OCI-LY7 (cell line): ENCODE data around the gene KRT40.

Experiments used
- EZH2phosphoT487 ChIP-seq: fragments of 200-600 bp; sonication (generic); IDR thresholded peaks from 2 replicates; pipeline ENCODE4 v1.6.1; 2018; ENCODE audit warnings: low read depth, borderline replicate concordance, mild to moderate bottlenecking, mixed run types, antibody characterized with exemption, low read length, moderate library complexity, mixed read lengths
- TF ChIP-seq, protein P1 (sequence below): fragments of 200-600 bp; sonication (generic); conservative IDR thresholded peaks from 2 replicates; pipeline ENCODE4 v1.5.1; 2014; ENCODE audit warnings: mild to moderate bottlenecking, antibody characterized with exemption, low read length, moderate library complexity, mixed read lengths

- TF ChIP-seq, protein P1, sequence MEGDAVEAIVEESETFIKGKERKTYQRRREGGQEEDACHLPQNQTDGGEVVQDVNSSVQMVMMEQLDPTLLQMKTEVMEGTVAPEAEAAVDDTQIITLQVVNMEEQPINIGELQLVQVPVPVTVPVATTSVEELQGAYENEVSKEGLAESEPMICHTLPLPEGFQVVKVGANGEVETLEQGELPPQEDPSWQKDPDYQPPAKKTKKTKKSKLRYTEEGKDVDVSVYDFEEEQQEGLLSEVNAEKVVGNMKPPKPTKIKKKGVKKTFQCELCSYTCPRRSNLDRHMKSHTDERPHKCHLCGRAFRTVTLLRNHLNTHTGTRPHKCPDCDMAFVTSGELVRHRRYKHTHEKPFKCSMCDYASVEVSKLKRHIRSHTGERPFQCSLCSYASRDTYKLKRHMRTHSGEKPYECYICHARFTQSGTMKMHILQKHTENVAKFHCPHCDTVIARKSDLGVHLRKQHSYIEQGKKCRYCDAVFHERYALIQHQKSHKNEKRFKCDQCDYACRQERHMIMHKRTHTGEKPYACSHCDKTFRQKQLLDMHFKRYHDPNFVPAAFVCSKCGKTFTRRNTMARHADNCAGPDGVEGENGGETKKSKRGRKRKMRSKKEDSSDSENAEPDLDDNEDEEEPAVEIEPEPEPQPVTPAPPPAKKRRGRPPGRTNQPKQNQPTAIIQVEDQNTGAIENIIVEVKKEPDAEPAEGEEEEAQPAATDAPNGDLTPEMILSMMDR, result no peak
- no peak for TF ChIP-seq EZH2phosphoT487
Observed at GRCh38 chr17:41029633-41030245, 45.6 kb upstream of the KRT40 start, which contains the start of gene KRTAP1-4.
